WTC11 (cell line): Measurements from ENCODE around the gene ECM1. TPM values are rescaled to one million over a fixed set of nuclear protein-coding genes. Genes with fewer than 3 reads are reported as not detected.

Experiments
- ATAC-seq: fragments of 200-7000 bp; cut with Tn5 transposase; 2 replicates; pipeline ENCODE4 v1.10.0; 2021; ENCODE audit warnings: mild to moderate bottlenecking, moderate library complexity
- CTCF ChIA-PET: fragments of 300-600 bp; sonication (Branson Sonifier 250); formaldehyde crosslinking; loops from one replicate; lab custom pipeline; 2021; ENCODE audit warnings: antibody characterized with exemption; lab: Charles Lee
- POLR2A ChIA-PET: fragments of 350-600 bp; sonication (Branson Sonifier 250); formaldehyde crosslinking; loops from one replicate; lab custom pipeline; 2021; ENCODE audit warnings: antibody characterized with exemption; lab: Charles Lee
- DNase-seq: peaks from one replicate; pipeline ENCODE4 v3.0.0; 2021; ENCODE audit warnings: low spot score
- H3K27ac Mint-ChIP-seq: 2 replicates; pipeline ENCODE4 v1.8.0; 2021; ENCODE audit warnings: mixed read lengths
- H3K27me3 Mint-ChIP-seq: 2 replicates; pipeline ENCODE4 v1.8.0; 2021; ENCODE audit warnings: low read depth, mild to moderate bottlenecking, moderate library complexity, mixed read lengths
- H3K36me3 Mint-ChIP-seq: 2 replicates; pipeline ENCODE4 v1.8.0; 2021; ENCODE audit warnings: mixed read lengths
- H3K4me1 Mint-ChIP-seq: 2 replicates; pipeline ENCODE4 v1.8.0; 2022; ENCODE audit warnings: mixed read lengths
- H3K4me3 Mint-ChIP-seq: 2 replicates; pipeline ENCODE4 v1.8.0; 2021; ENCODE audit warnings: mild to moderate bottlenecking, moderate library complexity, mixed read lengths
- H3K9me3 Mint-ChIP-seq: 2 replicates; pipeline ENCODE4 v1.8.0; 2021; ENCODE audit warnings: mixed read lengths
- ARID4B ChIP-seq: sonication (generic); formaldehyde crosslinking; IDR thresholded peaks from 2 replicates; pipeline ENCODE4 v1.8.0; 2023; ENCODE audit warnings: missing genetic modification reagents, mild to moderate bottlenecking, borderline replicate concordance
- ETV6 ChIP-seq: sonication (generic); formaldehyde crosslinking; IDR thresholded peaks from 2 replicates; pipeline ENCODE4 v1.8.1; 2022; ENCODE audit warnings: mild to moderate bottlenecking, missing genetic modification reagents
- FOXK1 ChIP-seq: sonication (generic); formaldehyde crosslinking; IDR thresholded peaks from 2 replicates; pipeline ENCODE4 v1.8.0; 2022; ENCODE audit warnings: mild to moderate bottlenecking, moderate library complexity, missing genetic modification reagents
- FOXP1 ChIP-seq: sonication (generic); formaldehyde crosslinking; IDR thresholded peaks from 2 replicates; pipeline ENCODE4 v1.8.0; 2022; ENCODE audit warnings: missing genetic modification reagents, mild to moderate bottlenecking, moderate library complexity, borderline replicate concordance
- GTF2I ChIP-seq: fragments of 250-450 bp; sonication (Bioruptor Pico); conservative IDR thresholded peaks from 2 replicates; pipeline ENCODE4 v1.4.0; 2021; ENCODE audit warnings: mild to moderate bottlenecking
- JAZF1 ChIP-seq: fragments of 250-450 bp; sonication (Bioruptor Pico); IDR thresholded peaks from 2 replicates; pipeline ENCODE4 v1.9.0; 2021; ENCODE audit warnings: moderate library complexity, mild to moderate bottlenecking, inconsistent platforms
- MAX ChIP-seq: sonication (generic); formaldehyde crosslinking; IDR thresholded peaks from 2 replicates; pipeline ENCODE4 v1.8.0; 2022; ENCODE audit warnings: mild to moderate bottlenecking, missing genetic modification reagents
- MXD4 ChIP-seq: fragments of 250-450 bp; sonication (Bioruptor Pico); IDR thresholded peaks from 2 replicates; pipeline ENCODE4 v1.8.0; 2021; ENCODE audit warnings: mild to moderate bottlenecking, moderate library complexity, borderline replicate concordance
- TEAD4 ChIP-seq: sonication (generic); formaldehyde crosslinking; IDR thresholded peaks from 2 replicates; pipeline ENCODE4 v1.8.0; 2022; ENCODE audit warnings: mild to moderate bottlenecking, missing genetic modification reagents
- USF1 ChIP-seq: sonication (generic); formaldehyde crosslinking; IDR thresholded peaks from 2 replicates; pipeline ENCODE4 v1.8.0; 2022; ENCODE audit warnings: mild to moderate bottlenecking, missing genetic modification reagents
- ZBTB43 ChIP-seq: sonication (generic); formaldehyde crosslinking; IDR thresholded peaks from 2 replicates; pipeline ENCODE4 v1.8.1; 2023; ENCODE audit warnings: mild to moderate bottlenecking, missing genetic modification reagents
- ZNF219 ChIP-seq: sonication (generic); formaldehyde crosslinking; IDR thresholded peaks from 2 replicates; pipeline ENCODE4 v1.8.0; 2023; ENCODE audit warnings: missing genetic modification reagents, mild to moderate bottlenecking, borderline replicate concordance
- ZNF232 ChIP-seq: sonication (generic); formaldehyde crosslinking; IDR thresholded peaks from 2 replicates; pipeline ENCODE4 v1.8.0; 2022; ENCODE audit warnings: mild to moderate bottlenecking, missing genetic modification reagents
- ZNF281 ChIP-seq: sonication (generic); formaldehyde crosslinking; IDR thresholded peaks from 2 replicates; pipeline ENCODE4 v1.8.0; 2023; ENCODE audit warnings: mild to moderate bottlenecking, missing genetic modification reagents
- ZNF671 ChIP-seq: fragments of 250-450 bp; sonication (Bioruptor Pico); IDR thresholded peaks from 2 replicates; pipeline ENCODE4 v1.8.0; 2021; ENCODE audit warnings: mild to moderate bottlenecking
- total RNA-seq: library from RNA; stranded (reverse); gene quantifications from 3 replicates; pipeline ENCODE4 v1.2.3, GENCODE V29; 2021

The ECM1 gene
- total RNA-seq, 1 experiment from 2014 or later = 1.6 TPM

GRCh38 chr1:150514913-150515327 is 7.0 kb downstream of the ECM1 start:
- no peak for ATAC-seq

GRCh38 chr1:150515328-150516049 is 7.6 kb downstream of the ECM1 start, which contains the start of gene FALEC:
FALEC (plus strand) TSS chr1:150515752.
- peaks cover 4% of the 10 kb centered on the region; the same call in 1 of the 2 replicates for H3K36me3 Mint-ChIP-seq
- peaks cover 12% of the 10 kb centered on the region for H3K4me1 Mint-ChIP-seq
- no peaks in the 10 kb centered on the region; the same call in 1 of the 2 replicates for H3K27me3 Mint-ChIP-seq
- ATAC-seq (peak; percentile 97), DNase-seq (peak; percentile 97)
- peak within 1 kb of the TSS; percentile 79 for H3K4me3 Mint-ChIP-seq
- ChIA-PET POLR2A (interaction anchor here (0.6 to 1.6 kb wide), 8 partner anchors 12 to 310 kb away, joined by 3 to 6 read pairs (median 4); partner anchors contain the start of gene ADAMTSL4), CTCF (interaction anchor here (0.6 to 9.7 kb wide), 17 partner anchors 9 to 346 kb away, joined by 3 to 139 read pairs (median 4); partner anchors contain the start of genes ENSA, GOLPH3L, MCL1 and TARS2)
- no peaks in the 10 kb centered on the region for H3K9me3 Mint-ChIP-seq
- peak within 1 kb of the TSS; percentile 91 for H3K27ac Mint-ChIP-seq
- TF ChIP-seq FOXP1 (CRISPR knock-in tag) = 0 out of 2 replicates have a peak, but pooled peaks have one; percentile 29
- TF ChIP-seq ZNF671 (CRISPR knock-in tag) = no peak
- TF ChIP-seq GTF2I = peak; percentile 43; the same call in 1 of the 2 replicates
- no peak for TF ChIP-seq ZNF232 (CRISPR knock-in tag)
- TF ChIP-seq JAZF1 = no peak
- TF ChIP-seq USF1 (CRISPR knock-in tag) = no peak; the same call in 1 of the 2 replicates
- peak; percentile 83 for TF ChIP-seq ZNF281
- peak; percentile 67; the same call in 1 of the 2 replicates for TF ChIP-seq MAX
- TF ChIP-seq TEAD4 (CRISPR knock-in tag) = no peak
- TF ChIP-seq FOXK1 (CRISPR knock-in tag) = peak; percentile 29; the same call in 1 of the 2 replicates
- 0 out of 2 replicates have a peak, but pooled peaks have one; percentile 32 for TF ChIP-seq ETV6 (CRISPR knock-in tag)

More at GRCh38 chr1:150514913-150515327, 7.0 kb downstream of the ECM1 start:
- peaks cover 12% of the 10 kb centered on the region for H3K4me1 Mint-ChIP-seq
- H3K4me3 Mint-ChIP-seq = peak overlapping the region; percentile 79
- no peak for DNase-seq
- no peaks in the 10 kb centered on the region for H3K9me3 Mint-ChIP-seq
- TF ChIP-seq USF1 (CRISPR knock-in tag) (no peak), MXD4 (CRISPR knock-in tag) (no peak), FOXK1 (CRISPR knock-in tag) (no peak), ZNF219 (CRISPR knock-in tag) (no peak), ZBTB43 (CRISPR knock-in tag) (no peak), ETV6 (CRISPR knock-in tag) (no peak), ARID4B (CRISPR knock-in tag) (no peak)
- peak overlapping the region; percentile 91 for H3K27ac Mint-ChIP-seq
- CTCF ChIA-PET = interaction anchor here (0.6 to 9.7 kb wide), 9 partner anchors 10 to 114 kb away, joined by 3 to 139 read pairs (median 4); partner anchors contain the start of genes ENSA and TARS2
- no peaks in the 10 kb centered on the region; the same call in 1 of the 2 replicates for H3K27me3 Mint-ChIP-seq
- POLR2A ChIA-PET = interaction anchor here (0.6 to 1.4 kb wide), 6 partner anchors 11 to 309 kb away, joined by 3 to 5 read pairs (median 4); partner anchors contain the start of gene ADAMTSL4
- peaks cover 4% of the 10 kb centered on the region; the same call in 1 of the 2 replicates for H3K36me3 Mint-ChIP-seq
